ENCODE data around the gene BIN1. TPM values are rescaled to one million over a fixed set of nuclear protein-coding genes. Genes with fewer than 3 reads are reported as not detected.

BIN1 gene
- total RNA-seq, 4 donors from 2014 or later = 36.1 to 101 (median 53.9) TPM

- no peak overlapping the region for H3K27ac ChIP-seq
Measured at GRCh38 chr2:127101756-127102477, 5.0 kb downstream of the BIN1 start.

GRCh38 chr2:127101048-127101611, 5.8 kb downstream of the BIN1 start:
- TF ChIP-seq POLR2AphosphoS5 (IDR thresholded peaks at IDR 0.05) = no peak
- TF ChIP-seq CTCF (IDR thresholded peaks at IDR 0.05) = no peak
- no peak for TF ChIP-seq POLR2A (IDR thresholded peaks at IDR 0.05)
- TF ChIP-seq EP300 (IDR thresholded peaks at IDR 0.05) = no peak
- ATAC-seq = no peak
- Histone ChIP-seq H3K9me3 (no peaks in the 10 kb centered on the region), H3K36me3 (no peaks in the 10 kb centered on the region), H3K4me1 (peaks cover 0 to 90% (median 13%) of the 10 kb centered on the region in 3 donors), H3K27me3 (no peaks in the 10 kb centered on the region), H3K4me3 (no peak overlapping the region), H3K27ac (no peak overlapping the region)
- 96 to 97% methylated on average over 5 of the region's 6 CpGs for WGBS, 2 donors (ENCODE audit: low coverage in 1 of 2)

More at GRCh38 chr2:127101756-127102477, 5.0 kb downstream of the BIN1 start:
- no peaks in the 10 kb centered on the region for H3K36me3 ChIP-seq
- H3K4me3 ChIP-seq = no peak overlapping the region
- H3K27me3 ChIP-seq = no peaks in the 10 kb centered on the region
- TF ChIP-seq EP300 (IDR thresholded peaks at IDR 0.05) (no peak), POLR2AphosphoS5 (IDR thresholded peaks at IDR 0.05) (no peak), POLR2A (IDR thresholded peaks at IDR 0.05) (no peak), CTCF (IDR thresholded peaks at IDR 0.05) (no peak)
- 50 to 81% methylated on average over 2 to 5 of the region's 10 CpGs for WGBS, 2 donors (ENCODE audit: low coverage in 1 of 2)
- ATAC-seq = no peak
- H3K9me3 ChIP-seq = no peaks in the 10 kb centered on the region
- H3K4me1 ChIP-seq = peaks cover 0 to 88% (median 13%) of the 10 kb centered on the region in 3 donors

GRCh38 chr2:127100251-127101047, 6.5 kb downstream of the BIN1 start:
- WGBS, 2 donors (ENCODE audit: low coverage in 1 of 2) = 77 to 85% methylated on average over 5 to 10 of the region's 15 CpGs
- TF ChIP-seq CTCF (IDR thresholded peaks at IDR 0.05) = no peak
- no peak for TF ChIP-seq POLR2A (IDR thresholded peaks at IDR 0.05)
- TF ChIP-seq POLR2AphosphoS5 (IDR thresholded peaks at IDR 0.05) = peak; percentile 8
- no peak overlapping the region for H3K27ac ChIP-seq
- H3K9me3 ChIP-seq = no peaks in the 10 kb centered on the region
- peak; percentile 19 for ATAC-seq
- H3K4me3 ChIP-seq = no peak overlapping the region
- H3K4me1 ChIP-seq = peaks cover 0 to 90% (median 14%) of the 10 kb centered on the region in 3 donors
- H3K27me3 ChIP-seq = no peaks in the 10 kb centered on the region
- no peaks in the 10 kb centered on the region for H3K36me3 ChIP-seq

GRCh38 chr2:127098711-127099110, 8.2 kb downstream of the BIN1 start:
- ATAC-seq = no peak
- WGBS, 2 donors (ENCODE audit: low coverage in 1 of 2) = no CpG with 5 or more reads among the region's 7 CpGs
- H3K9me3 ChIP-seq = no peaks in the 10 kb centered on the region
- no peaks in the 10 kb centered on the region for H3K36me3 ChIP-seq
- TF ChIP-seq POLR2AphosphoS5 (IDR thresholded peaks at IDR 0.05) (no peak), EP300 (IDR thresholded peaks at IDR 0.05) (no peak), CTCF (IDR thresholded peaks at IDR 0.05) (no peak), POLR2A (IDR thresholded peaks at IDR 0.05) (no peak)
- H3K4me3 ChIP-seq = no peak overlapping the region
- H3K27me3 ChIP-seq = no peaks in the 10 kb centered on the region
- peaks cover 0 to 90% (median 16%) of the 10 kb centered on the region in 3 donors for H3K4me1 ChIP-seq
- peak overlapping the region in 1 of 4 donors; percentile 5 for H3K27ac ChIP-seq

All from gastroesophageal sphincter (tissue), 4 donors.